A673 (cell line): ENCODE measurements around the gene TMEM164.

Experiments used
- CTCF ChIP-seq: fragments of 300-800, 200-600 bp; sonication (generic); conservative IDR thresholded peaks from 2 replicates; pipeline ENCODE4 v1.5.1; 2017; ENCODE audit warnings: low read depth, mild to moderate bottlenecking, antibody characterized with exemption, low read length, moderate library complexity, mixed read lengths
- EZH2 ChIP-seq: fragments of 200-600 bp; sonication (generic); IDR thresholded peaks from 2 replicates; pipeline ENCODE4 v1.6.1; 2017; ENCODE audit warnings: borderline replicate concordance, low read depth, mild to moderate bottlenecking, mixed read lengths, antibody characterized with exemption, low read length; ENCODE audit not compliant: poor library complexity, severe bottlenecking

- TF ChIP-seq CTCF, result no peak
- TF ChIP-seq EZH2, result no peak
Measured at GRCh38 chrX:110053453-110053852, 50.5 kb downstream of the TMEM164 start.
